ENCODE data around the gene SCUBE1. TPM values are rescaled to one million over a fixed set of nuclear protein-coding genes. Genes with fewer than 3 reads are reported as not detected.

The SCUBE1 gene
- polyA plus RNA-seq, 1 experiment: not detected

GRCh38 chr22:43217285-43218030 is 125.7 kb downstream of the SCUBE1 start:
- no peak for TF ChIP-seq CTCF (IDR thresholded peaks at IDR 0.05; ENCODE audit: insufficient read depth, low read depth, low read length)
- CTCF ChIA-PET: interaction anchor here (2.8 kb wide), 1 partner anchor 10 kb away, joined by 12 read pairs; no protein-coding TSS in a partner anchor
- POLR2A ChIA-PET: no interaction called here
- no peak overlapping the region for H3K4me3 ChIP-seq (ENCODE audit: low read depth, low read length)
- H3K27me3 ChIP-seq (ENCODE audit: control insufficient read depth, insufficient read depth, low read length): 0 out of 2 replicates have a peak, but pooled peaks cover 2% of the 10 kb centered on the region
- DNase-seq (ENCODE audit: low read depth): no peak
- H3K36me3 ChIP-seq (ENCODE audit: control insufficient read depth, insufficient read depth, low read length): no peaks in the 10 kb centered on the region

GRCh38 chr22:43216738-43217137 is 126.4 kb downstream of the SCUBE1 start:
- Histone ChIP-seq H3K36me3 (ENCODE audit: control insufficient read depth, insufficient read depth, low read length) (no peaks in the 10 kb centered on the region), H3K4me3 (ENCODE audit: low read depth, low read length) (no peak overlapping the region), H3K27me3 (ENCODE audit: control insufficient read depth, insufficient read depth, low read length) (0 out of 2 replicates have a peak, but pooled peaks cover 2% of the 10 kb centered on the region)
- ChIA-PET CTCF (interaction anchor here (1.9 to 2.8 kb wide), 2 partner anchors 8 to 11 kb away, joined by 6 to 12 read pairs; no protein-coding TSS in a partner anchor), POLR2A (no interaction called here)
- DNase-seq (ENCODE audit: low read depth): no peak
- no peak for TF ChIP-seq CTCF (IDR thresholded peaks at IDR 0.05; ENCODE audit: insufficient read depth, low read depth, low read length)

GRCh38 chr22:43213962-43214361 is 129.2 kb downstream of the SCUBE1 start:
- ChIA-PET CTCF (no interaction called here), POLR2A (no interaction called here)
- Histone ChIP-seq H3K36me3 (ENCODE audit: control insufficient read depth, insufficient read depth, low read length) (no peaks in the 10 kb centered on the region), H3K4me3 (ENCODE audit: low read depth, low read length) (no peak overlapping the region), H3K27me3 (ENCODE audit: control insufficient read depth, insufficient read depth, low read length) (no peaks in the 10 kb centered on the region)
- TF ChIP-seq CTCF (IDR thresholded peaks at IDR 0.05; ENCODE audit: insufficient read depth, low read depth, low read length): no peak
- DNase-seq (ENCODE audit: low read depth): no peak

GRCh38 chr22:43213051-43213450 is 130.1 kb downstream of the SCUBE1 start:
- H3K36me3 ChIP-seq (ENCODE audit: control insufficient read depth, insufficient read depth, low read length): no peaks in the 10 kb centered on the region
- no peaks in the 10 kb centered on the region for H3K27me3 ChIP-seq (ENCODE audit: control insufficient read depth, insufficient read depth, low read length)
- no peak for DNase-seq (ENCODE audit: low read depth)
- ChIA-PET CTCF (no interaction called here), POLR2A (no interaction called here)
- no peak for TF ChIP-seq CTCF (IDR thresholded peaks at IDR 0.05; ENCODE audit: insufficient read depth, low read depth, low read length)
- no peak overlapping the region for H3K4me3 ChIP-seq (ENCODE audit: low read depth, low read length)

GRCh38 chr22:43212434-43212952 is 130.7 kb downstream of the SCUBE1 start:
- DNase-seq (ENCODE audit: low read depth): no peak
- no peaks in the 10 kb centered on the region for H3K36me3 ChIP-seq (ENCODE audit: control insufficient read depth, insufficient read depth, low read length)
- TF ChIP-seq CTCF (IDR thresholded peaks at IDR 0.05; ENCODE audit: insufficient read depth, low read depth, low read length): no peak
- CTCF ChIA-PET: no interaction called here
- no peaks in the 10 kb centered on the region for H3K27me3 ChIP-seq (ENCODE audit: control insufficient read depth, insufficient read depth, low read length)
- no peak overlapping the region for H3K4me3 ChIP-seq (ENCODE audit: low read depth, low read length)
- POLR2A ChIA-PET: no interaction called here

Measured in BJ (cell line).